HG03432 (cell line): ENCODE data around the gene SRRM5.

Experiments used
- ATAC-seq: cut with Tn5 transposase; IDR thresholded peaks from one replicate; pipeline ENCODE4 v1.9.1; 2021; ENCODE audit warnings: mild to moderate bottlenecking, moderate library complexity; ENCODE audit not compliant: unreplicated experiment

SRRM5 gene

GRCh38 chr19:43664018-43664417 lies 52.1 kb downstream of the SRRM5 start:
- no peak for ATAC-seq
